GM21367 (cell line): Measurements from ENCODE around the gene POLR3A.

ENCODE experiments used
- ATAC-seq: cut with Tn5 transposase; IDR thresholded peaks from one replicate; pipeline ENCODE4 v1.9.1; 2021; ENCODE audit not compliant: unreplicated experiment

Gene POLR3A

GRCh38 chr10:77959887-77960455 is 69.3 kb downstream of the POLR3A start:
- no peak for ATAC-seq

DNA sequence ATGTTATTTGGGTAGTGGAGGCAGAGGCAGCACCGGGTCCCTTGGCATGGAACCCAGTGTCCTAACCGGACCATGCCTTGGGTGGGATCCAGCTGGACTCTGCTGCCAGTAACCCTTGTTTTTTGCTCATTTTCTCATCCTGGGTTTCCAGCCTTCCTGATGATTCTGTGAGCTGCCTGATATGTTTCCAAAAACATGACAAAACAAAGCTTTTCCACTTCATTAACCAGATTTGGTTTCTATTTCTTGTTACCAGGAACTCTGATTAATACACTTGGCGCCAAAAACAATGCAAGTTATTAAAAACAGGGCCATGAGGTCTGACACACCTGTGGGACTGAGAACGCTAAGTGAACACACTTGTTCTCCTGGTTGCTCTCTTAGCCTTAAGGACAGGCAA is 69.9 kb downstream of the POLR3A start:
- ATAC-seq: no peak

DNA sequence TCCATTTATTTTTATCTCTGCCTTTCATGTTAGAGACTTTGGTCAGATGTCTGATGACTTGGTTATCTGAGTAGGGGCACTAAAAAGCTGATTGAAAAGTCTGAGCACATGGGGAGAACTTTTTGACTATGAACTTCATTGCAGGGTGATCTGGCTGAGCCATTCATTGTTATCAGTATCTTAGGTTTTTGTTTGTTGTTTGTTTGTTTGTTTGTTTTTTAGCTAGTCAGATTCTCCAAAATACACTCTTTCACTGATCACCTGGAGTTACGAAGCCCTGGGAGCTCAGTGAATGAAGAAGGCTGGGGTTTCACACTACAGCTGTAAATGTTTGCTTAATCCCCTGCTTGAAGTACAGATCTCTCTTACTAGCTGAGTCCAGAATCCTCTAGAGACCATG is 74.2 kb downstream of the POLR3A start:
- no peak for ATAC-seq

DNA sequence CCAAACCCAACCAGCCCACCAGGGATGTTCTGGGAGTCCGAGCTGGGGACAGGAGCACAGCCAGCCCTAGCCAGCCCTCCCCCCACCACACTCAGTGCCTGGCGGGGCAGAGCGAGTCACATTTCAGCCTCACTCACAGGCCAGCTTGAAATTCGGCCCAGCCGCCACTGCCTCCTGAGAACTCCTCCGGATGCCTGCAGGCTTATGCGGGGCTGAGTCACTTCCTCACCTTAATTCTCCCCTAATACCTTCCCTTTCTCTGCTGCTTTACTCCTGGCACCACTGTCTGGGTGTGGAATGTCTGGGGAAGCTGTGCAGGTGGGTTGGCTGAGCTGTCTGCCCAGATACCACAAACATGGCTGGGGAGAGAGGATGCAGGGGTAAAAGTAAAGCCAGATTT is 80.1 kb downstream of the POLR3A start:
- no peak for ATAC-seq

- ATAC-seq: no peak
Observed at GRCh38 chr10:77946084-77946483, 83.2 kb downstream of the POLR3A start.

DNA sequence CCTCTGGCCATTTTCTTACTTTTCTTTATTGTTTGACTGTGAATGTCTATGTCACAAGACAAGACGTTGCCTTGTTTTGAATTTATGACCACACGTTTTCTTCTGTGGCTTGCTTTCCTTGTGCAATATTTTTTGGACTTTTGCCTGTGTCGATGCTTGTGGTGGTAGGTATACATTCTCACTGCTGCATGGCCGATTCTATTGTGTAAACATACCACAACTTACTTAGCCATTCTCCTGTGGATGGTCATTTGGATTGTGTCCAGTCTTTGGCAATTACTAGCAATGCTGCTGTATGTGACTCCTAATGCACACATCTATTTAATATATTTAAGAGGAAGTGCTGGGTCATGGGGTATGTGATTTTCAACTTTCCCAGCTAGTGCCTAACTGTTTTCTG is 84.8 kb downstream of the POLR3A start:
- no peak for ATAC-seq

DNA sequence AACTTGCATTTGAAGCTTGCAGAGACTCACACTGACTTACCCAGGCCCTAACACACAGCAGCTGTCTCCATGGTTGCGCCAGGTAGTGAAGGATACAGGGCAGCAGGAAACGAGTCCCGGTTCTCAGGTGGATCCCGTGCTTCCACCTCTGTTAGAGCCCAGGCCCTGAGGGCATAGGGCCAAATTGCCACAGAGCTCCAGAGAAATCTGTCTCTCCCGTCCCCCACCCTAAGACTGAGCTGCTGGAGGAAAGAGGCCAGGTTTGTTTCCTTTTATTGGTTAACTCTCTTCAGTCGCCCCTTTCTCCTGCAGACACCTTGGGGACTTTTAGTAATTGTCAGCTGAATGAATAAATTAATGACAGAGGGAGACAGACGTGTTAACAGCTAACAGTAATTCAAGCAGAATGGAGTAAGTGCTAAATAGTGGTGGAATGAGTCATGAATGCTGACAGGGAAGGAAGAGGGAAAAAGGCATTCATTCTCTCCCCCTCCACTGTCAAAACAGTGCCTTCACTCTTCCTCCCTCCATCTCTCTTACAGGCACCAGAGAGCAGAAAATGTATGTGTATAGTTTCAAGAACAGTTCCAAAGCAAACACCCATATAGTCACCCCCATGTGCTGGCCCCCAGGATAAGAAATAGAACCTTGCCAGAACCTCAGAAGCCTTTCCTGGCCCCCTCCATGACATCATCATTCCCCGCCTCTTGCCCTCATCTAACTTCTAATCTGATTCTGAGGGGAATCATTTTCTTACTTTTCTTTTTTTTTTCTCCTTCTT is 86.0 kb downstream of the POLR3A start:
- ATAC-seq: no peak

GRCh38 chr10:77941790-77942189 is 87.5 kb downstream of the POLR3A start:
- no peak for ATAC-seq

GRCh38 chr10:77940627-77941026 is 88.7 kb downstream of the POLR3A start:
- no peak for ATAC-seq

GRCh38 chr10:77940225-77940624 is 89.1 kb downstream of the POLR3A start:
- ATAC-seq: no peak

GRCh38 chr10:77939561-77940001 is 89.7 kb downstream of the POLR3A start:
- no peak for ATAC-seq

DNA sequence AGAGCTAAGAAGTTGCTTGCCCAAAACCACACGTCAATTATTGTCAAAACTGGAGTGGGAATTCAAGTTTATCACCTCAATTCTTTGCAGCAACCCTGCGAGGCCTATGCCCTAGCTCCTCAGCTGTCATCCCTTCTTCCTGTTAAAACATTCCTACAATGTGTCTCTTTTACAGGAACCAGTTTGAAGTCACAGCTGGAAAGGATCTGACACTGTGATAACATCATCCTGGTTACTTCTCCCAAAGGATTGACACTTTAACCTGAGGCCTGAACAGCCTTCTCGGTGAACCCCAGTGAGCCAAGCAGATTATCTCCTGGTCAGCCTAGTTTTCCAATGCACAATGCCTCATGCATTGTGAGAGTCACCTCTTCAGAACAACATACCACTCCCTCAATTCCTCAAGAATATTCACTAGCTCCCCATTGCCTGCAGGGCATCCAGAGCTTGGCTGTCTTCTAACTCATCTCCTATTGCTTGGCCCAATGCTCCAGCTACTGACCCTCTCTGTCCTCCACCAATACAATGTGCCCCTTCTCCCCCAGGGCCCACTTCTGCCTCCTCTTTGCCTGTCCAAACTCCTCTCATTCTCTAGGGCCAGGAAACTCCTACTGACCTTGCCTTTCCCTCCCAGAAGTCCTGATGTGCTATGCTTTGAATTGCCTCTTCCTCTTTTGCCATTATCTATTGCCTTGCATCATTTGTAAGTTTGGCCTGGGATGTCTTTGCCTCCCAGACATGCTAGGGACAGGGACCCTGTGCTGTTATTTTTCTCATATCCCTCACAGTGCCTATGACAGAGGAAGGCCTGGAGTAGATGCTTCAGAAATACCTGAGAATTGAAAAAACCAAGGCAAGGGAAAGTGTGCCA is 92.4 kb downstream of the POLR3A start:
- no peak for ATAC-seq

DNA sequence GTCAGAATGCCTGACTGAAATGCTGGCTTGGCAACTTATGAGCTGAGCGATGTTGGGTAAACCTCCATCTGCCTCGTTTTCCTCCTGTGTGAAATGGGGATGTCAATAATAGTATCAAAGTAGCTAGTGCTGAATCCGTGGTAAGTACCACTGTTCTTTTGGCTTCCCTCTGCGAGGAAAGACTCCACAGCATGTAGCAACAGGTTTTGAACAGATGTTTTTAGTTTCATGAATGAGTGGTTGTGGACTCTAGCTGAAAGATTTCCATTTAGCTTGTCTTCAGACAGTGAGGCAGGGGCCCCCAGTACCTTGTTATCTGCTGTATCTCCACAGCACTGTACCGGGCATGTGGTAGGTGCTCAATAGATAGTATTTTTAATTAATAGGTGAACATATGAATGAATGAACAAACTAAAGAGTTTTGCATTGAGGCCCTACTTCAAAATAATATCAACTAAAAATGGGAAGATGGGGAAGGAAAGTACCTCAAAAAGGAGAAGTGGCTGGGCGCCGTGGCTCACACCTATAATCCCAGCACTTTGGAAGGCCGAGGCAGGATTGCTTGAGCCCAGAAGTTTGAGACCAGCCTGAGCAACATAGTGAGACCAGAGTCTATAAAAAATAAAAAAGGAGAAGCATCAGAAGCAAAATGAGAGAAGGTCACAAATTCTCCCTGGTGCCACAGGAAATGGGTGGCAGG is 97.1 kb downstream of the POLR3A start:
- ATAC-seq: no peak

DNA sequence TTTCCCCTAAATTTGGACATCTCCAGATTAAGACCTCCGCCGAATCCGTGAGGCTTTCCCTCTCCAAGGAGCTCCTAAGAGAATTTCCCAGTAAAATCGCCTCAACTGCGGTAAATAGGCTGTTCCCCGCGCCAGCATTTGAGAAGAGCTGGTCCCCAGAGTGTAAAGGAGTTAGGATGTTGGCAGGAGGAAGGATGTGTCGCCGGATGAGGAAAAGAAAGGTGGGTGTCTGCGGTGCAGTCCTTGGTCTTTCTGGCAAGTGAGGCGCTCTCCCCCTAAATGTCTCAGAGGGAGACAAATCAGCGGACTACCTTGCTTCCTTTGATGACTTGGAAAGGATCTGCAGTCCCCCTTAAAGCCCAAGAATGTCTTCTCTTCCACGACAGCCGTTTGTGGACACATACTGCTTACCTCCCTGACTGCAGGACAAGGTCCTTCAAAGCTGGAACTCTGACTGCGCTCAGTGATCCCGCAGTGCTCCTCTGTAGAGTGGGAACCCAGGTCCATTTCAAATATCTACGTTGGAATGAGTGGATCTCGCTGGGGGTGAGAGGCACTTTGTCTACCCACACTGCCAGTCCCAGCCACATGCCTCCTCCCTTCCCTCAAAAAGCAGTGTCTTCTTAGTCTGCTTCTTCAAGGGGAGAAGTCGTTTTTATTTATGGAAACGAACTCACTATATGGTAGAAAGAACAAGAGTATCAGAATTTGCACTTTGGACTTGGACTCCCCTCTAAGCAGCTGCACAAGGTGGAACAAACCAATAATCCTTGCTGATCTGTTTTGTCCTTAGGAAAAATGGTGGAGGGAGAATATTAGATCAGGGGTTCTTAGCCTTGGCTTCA is 101.7 kb downstream of the POLR3A start:
- ATAC-seq: no peak

GRCh38 chr10:77926566-77927401 is 102.5 kb downstream of the POLR3A start, which contains the start of gene DLG5:
TSS of gene DLG5 (minus strand) at chr10:77926755. CDS start at chr10:77926520, 235 bp downstream.
- ATAC-seq: peak; percentile 47

- ATAC-seq: peak; percentile 45
Observed at GRCh38 chr10:77925795-77926565, 103.3 kb downstream of the POLR3A start.

DNA sequence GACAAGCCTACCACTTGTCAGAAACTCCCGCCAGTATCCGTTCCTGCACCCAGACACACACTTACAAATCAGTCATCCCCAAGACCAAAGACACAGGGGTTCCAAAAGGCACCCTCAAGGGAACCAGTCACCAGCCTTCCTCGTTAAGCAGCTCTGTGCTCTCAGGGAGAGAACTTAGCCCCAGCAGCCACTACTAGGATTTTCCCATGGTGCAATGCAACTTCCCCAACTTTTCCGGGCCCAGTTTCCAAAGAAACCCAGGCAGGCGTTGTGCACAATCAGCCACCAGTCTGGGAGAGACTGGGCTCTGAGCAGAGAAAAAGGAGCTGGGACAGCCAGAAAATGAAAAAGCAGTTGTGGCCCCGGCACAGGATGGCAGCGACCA is 103.9 kb downstream of the POLR3A start:
- no peak for ATAC-seq

- no peak for ATAC-seq
Observed at GRCh38 chr10:77922566-77923179, 106.6 kb downstream of the POLR3A start.
